ENCODE measurements around the gene P2RX2. TPM values are rescaled to one million over a fixed set of nuclear protein-coding genes. Genes with fewer than 3 reads are reported as not detected.
"Not testable (repeated sequence)": the region's sequence is repeated elsewhere in the genome, so short reads cannot be mapped to it uniquely, and the experiment has no call there.

The P2RX2 gene
- total RNA-seq, 1 experiment from 2014 or later, result 0.17 TPM

DNA sequence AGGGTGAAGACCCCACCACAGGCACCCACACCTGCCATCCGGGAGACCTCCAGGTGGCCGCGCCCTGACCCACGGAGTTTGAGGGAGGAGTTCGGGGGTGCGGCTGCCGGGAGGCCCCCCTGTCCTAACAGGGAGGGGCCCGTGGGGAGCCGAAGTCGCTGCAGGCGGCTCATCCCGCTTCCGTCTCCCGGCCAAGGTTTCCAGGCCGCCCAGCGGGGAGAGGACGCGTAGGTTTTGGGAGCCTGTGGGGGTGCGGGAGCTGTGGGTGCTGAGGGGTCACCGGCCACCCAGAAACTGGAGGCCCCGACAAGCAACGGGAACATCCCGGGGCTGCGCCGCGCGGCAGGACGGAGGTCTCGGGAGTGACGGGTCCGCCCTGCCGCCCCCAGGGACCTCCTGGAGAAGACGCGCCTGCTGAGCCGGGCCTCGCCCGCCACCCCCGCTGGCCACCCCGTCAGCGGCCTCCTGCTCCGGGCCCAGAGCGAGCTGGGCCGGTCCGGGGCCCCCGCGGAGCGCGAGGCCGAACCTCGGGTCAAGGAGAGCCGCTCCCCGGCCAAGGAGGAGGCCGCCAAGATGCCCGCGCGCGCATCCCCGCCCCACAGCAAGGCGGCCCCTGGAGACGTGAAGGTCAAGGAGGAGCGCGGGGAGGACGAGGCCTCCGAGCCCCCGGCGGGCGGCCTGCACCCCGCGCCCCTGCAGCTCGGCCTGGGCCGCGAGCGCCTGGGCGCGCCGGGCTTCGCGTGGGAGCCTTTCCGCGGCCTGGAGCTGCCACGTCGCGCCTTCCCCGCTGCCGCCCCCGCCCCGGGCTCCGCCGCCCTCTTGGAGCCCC is 35.8 kb upstream of the P2RX2 start:
- DNase-seq (ENCODE audit: low spot score), result no peak
- in situ Hi-C loops (cut with HindIII; ENCODE audit: low sequenced_read_pairs), result no loop called here

DNA sequence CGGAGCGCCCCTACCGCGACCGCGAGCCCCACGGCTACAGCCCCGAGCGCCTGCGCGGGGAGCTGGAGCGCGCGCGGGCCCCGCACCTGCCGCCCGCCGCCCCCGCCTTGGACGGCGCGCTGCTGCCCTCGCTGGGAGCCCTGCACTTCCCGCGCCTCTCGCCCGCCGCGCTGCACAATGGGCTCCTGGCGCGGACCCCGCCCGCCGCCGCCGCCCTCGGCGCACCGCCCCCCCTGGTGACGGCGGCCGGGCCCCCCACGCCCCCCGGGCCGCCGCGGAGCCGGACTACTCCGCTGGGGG is 35.2 kb upstream of the P2RX2 start:
- in situ Hi-C loops (cut with HindIII; ENCODE audit: low sequenced_read_pairs), result no loop called here
- no peak for DNase-seq (ENCODE audit: low spot score)

DNA sequence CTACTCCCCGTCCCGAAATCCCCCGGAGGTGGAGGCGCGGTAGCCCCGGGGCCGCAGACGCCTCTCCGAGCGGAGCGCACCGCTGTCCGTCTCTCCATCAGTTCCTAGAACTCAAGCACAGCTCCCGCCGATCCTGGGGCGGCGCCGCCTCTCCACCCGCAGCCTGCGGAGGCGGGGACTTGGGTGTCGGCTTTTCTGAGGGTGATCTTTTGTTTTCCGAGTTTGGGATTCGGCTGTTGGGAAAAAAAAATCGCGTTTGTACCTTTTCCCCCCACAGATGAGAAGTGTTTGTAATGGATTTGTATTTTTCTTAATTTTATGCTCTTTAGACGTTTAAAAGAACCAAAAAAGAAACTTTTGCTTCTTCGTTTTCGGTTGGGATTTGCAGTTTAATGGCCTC is 34.8 kb upstream of the P2RX2 start:
- DNase-seq (ENCODE audit: low spot score), result no peak
- in situ Hi-C loops (cut with HindIII; ENCODE audit: low sequenced_read_pairs), result no loop called here

DNA sequence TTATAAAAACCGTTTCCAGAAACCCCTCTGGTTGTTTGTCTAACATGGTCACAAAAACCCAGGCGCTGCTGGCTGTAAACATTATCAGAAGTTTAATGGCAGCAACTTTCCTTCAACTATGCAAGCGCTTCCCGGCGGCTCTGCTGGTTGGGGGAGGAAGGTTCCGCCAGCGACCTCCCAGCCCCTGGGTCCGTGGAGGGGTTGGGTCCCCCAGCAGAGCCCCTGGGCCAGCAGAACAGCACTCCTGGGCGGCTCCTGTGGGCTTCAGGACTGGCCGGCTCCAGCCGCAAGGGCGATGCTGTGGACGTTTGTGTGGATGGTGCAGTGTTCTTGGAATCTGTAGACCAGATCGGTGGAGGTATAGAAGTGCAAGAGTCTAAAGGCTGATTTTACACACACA is 34.1 kb upstream of the P2RX2 start:
- in situ Hi-C loops (cut with HindIII; ENCODE audit: low sequenced_read_pairs), result no loop called here
- no peak for DNase-seq (ENCODE audit: low spot score)

DNA sequence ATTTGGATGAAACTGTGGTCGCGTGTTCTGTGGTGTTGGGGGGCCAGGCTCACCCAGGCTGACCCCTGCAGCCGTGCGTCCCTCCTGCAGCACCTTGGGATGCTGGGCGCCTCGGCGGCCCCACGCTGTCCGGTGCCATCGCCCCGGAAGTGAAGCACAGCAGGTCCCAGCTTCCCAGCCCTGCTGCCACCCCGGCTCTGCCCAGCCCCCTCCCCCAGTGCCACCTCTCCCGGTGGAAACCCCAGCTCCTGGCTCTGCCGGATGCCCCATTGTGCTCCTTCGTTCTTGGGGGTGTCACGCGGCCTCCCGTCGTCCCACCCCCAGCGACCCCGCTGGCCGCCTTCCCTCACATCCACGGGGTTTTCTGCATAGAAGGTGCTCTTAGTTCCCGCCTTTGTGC is 33.4 kb upstream of the P2RX2 start:
- in situ Hi-C loops (cut with HindIII; ENCODE audit: low sequenced_read_pairs), result no loop called here

DNA sequence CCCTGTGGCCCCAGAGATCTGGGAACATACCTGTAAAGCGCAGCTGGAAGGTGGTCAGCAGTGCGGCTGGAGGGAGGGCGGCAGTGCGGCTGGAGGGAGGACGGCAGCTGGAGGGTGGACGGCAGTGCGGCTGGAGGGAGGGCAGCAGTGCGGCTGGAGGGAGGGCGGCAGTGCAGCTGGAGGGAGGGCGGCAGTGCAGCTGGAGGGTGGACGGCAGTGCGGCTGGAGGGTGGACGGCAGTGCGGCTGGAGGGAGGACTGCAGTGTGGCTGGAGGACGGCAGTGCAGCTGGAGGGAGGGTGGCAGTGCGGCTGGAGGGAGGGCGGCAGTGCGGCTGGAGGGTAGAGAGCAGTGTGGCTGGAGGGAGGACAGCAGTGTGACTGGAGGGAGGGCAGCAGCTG is 31.6 kb upstream of the P2RX2 start:
- in situ Hi-C loops (cut with HindIII; ENCODE audit: low sequenced_read_pairs), result no loop called here
- DNase-seq (ENCODE audit: low spot score), result no peak

More for the DNA sequence above, 33.4 kb upstream of the P2RX2 start:
- DNase-seq (ENCODE audit: low spot score), result no peak

DNA sequence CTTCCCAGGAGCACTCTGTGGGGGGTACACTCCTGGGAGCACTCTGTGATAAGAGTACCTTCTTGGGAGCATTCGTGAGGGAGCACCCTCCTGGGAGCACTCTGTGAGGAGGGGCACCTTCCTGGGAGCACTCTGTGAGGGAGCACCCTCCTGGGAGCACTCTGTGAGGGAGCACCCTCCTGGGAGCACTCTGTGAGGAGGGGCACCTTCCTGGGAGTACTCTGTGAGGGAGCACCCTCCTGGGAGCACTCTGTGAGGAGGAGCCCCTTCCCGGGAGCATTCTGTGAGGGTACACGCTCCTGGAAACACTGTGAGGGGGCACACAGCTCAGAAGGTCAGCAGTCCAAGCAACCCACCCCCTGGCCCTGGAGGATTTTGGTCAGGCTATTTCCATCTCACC is 30.8 kb upstream of the P2RX2 start:
- in situ Hi-C loops (cut with HindIII; ENCODE audit: low sequenced_read_pairs), result no loop called here
- no peak for DNase-seq (ENCODE audit: low spot score)

DNA sequence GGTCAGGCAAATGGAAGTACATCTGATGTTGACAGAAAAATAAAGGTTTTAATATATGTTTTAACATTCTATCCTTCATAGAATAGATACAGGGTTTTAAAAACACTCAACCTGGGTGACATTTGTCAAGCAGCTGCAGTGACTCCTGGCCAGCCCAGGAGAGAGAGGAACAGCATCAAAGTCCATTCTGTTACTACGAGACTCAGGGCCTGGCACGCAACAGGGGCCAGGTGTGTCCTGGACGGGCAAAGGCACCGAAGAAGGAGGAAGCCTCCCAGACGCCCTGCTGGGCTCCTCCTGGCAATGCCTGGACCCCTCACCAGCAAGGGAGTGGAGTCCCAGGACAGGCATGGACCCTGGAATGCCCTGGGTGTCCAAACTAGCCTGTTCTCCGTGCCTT is 30.3 kb upstream of the P2RX2 start:
- in situ Hi-C loops (cut with HindIII; ENCODE audit: low sequenced_read_pairs), result no loop called here
- no peak for DNase-seq (ENCODE audit: low spot score)

DNA sequence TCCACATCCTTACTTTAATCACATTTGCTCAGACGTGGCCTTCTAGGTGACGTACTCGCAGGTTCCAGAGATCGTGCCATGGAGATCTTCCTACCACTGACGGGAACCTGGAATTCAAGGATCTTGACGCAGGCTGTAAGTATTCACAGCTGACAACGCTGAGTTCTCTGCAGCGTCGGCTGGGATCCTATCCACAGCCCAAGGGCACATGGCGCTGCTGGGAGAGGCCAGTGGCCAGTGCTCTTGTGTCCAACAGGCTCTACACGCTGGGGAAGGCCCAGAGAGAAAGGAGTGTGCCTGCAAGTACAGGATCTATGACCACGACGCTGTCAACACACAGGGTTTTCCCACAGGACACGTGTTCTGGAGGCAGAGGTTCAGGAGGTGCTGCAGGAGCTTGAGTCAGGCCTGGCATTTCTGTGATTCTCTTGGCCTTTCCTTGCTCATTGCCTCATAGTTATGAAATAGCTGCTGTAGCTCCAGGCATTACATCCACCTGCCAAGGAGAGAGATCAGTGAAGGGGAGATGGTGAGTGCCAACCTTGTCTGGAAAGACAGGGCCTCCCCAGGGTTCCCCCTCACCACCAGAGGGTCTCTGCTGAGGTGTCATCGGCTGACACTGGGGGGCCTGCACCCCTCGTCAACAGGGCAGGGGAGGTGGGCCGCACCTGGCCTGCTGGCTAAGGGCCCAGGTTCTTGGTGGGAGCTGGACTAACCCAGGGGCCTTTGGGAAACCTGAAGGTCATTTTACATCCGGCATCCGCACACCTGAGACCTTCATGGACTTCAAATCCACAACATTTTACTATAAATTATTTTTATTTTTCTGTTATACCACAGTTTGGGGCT is 29.5 kb upstream of the P2RX2 start:
- DNase-seq (ENCODE audit: low spot score), result no peak
- in situ Hi-C loops (cut with HindIII; ENCODE audit: low sequenced_read_pairs), result no loop called here

DNA sequence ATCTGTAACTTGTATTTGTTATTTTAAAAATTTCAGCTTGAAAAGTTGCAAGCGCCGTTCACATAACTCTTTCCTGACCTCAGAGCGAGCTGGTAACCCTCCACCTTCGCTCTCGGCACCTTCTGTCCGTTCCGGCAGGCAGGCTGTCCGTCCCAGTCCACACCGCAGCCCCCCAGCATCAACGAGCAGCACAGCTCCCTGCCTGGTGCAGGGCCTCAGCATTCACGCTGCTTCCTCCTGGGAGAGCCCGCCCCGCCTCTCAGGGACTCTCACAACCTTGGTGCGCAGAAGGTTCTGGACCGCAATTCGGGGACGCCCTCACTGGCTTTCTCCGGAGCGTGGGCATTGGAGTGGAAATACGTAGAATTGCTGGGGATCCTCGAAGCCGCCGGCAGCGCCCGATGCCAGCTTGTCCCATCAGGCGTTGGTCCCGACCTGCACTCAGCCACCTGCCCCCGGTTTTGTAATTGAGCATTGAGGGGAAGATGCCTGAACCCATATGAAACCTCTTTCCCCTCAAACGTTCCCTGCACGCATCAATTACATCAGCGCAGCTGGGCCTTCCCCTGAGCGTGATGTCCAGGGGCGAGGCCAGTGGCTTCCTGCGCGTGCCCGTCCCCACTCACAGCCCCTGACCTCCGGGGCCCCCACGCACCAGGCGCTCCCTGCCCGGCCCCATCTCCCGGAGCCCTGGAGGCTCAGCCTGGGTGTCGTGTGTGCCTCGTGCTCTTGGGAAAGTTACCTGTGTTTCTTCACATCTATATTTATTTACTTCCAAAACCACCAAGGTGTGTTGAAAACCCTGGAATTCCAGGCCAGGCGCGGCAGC is 27.3 kb upstream of the P2RX2 start:
- in situ Hi-C loops (cut with HindIII; ENCODE audit: low sequenced_read_pairs), result no loop called here
- no peak for DNase-seq (ENCODE audit: low spot score)

DNA sequence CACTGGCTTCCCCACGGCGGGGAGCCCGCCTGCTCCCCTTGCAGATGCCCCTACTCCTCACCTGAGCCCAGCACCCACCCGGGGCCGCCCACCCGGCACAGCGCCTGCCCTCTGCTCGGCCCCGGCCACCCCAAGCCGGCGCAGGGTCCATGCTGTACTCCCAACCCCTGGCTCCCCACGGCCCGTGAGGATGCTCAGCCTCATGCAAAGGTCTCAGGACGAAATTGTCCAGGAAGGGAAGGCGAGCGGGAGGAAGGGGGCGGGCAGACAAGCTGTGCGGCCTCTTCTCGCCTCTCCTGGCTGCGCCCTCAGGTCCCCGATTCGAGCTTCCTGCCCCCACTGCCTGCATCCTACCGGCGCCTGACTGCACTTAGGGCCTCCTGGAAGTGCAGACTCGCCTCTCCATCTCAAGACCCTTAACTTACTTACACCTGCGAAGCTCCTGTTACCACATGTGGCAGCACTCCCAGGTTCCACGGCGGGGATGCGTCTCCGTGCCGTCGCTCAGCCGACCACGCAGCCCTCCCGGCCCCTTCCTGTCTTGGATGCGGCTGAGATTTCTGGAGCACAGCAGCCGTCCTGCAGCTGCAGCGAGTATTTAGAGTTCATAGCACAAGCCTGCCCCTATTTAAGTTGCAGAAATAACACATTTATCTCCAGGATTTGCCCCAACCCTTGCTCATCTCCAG is 26.1 kb upstream of the P2RX2 start:
- in situ Hi-C loops (cut with HindIII; ENCODE audit: low sequenced_read_pairs), result no loop called here
- no peak for DNase-seq (ENCODE audit: low spot score)

DNA sequence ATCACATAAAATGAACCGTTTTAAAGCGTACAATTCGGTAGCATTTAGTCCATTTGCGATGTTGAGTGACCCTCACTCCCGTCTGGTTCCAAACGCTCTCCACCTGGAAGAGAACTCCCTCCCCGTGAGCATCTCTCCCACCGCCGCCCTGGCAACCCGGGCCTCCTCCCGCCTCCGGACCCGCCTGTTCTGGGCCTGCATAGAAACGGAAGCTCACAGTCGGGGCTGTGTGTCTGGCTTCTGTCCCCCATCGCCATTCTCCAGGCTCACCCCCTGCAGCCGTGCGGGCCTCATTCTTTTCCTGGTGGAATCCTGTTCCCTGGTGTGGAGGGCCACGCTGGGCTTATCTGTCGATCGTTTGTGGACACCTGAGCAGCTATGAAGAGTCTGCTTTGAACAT is 25.5 kb upstream of the P2RX2 start:
- no peak for DNase-seq (ENCODE audit: low spot score)
- in situ Hi-C loops (cut with HindIII; ENCODE audit: low sequenced_read_pairs), result no loop called here

DNA sequence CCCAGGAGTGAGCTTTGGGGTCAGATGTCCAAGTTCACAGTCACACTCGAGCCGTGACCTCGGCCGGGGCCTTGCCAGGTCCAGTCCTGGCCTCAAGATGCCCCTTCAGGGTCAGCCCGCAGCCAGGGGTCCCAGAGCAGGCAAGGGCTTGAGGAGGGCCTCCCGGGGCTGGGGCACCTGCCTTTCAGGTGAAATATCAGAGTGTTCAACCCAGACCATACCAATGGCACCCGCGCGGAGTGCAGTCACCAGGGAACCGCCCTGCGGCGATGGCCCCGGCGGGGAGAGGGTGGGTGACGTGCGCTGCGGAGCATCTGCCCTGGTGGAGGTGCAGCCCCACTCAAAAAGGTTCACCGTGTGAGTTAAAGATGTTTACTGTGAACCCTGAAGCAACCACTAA is 25.1 kb upstream of the P2RX2 start:
- in situ Hi-C loops (cut with HindIII; ENCODE audit: low sequenced_read_pairs), result no loop called here
- no peak for DNase-seq (ENCODE audit: low spot score)

DNA sequence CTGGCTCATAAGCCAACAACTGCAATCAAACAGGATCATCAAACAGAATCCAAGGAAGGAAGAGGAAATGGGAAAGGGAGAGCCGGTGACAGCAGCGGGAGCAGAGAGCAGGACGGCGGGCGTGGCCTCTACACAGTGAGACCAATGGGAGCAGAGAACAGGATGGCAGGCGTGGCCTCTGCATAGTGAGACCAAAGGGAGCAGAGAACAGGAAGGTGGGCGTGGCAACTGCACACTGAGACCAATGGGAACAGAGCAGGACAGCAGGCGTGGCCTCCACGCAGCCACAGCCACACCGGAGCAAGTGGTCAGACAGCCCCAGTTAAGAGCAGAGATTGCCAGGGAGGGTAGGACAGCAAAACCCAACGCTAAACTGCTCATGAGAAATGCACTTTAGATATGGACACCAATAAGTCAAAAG is 24.6 kb upstream of the P2RX2 start:
- peak; percentile 99 for DNase-seq (ENCODE audit: low spot score)
- in situ Hi-C loops (cut with HindIII; ENCODE audit: low sequenced_read_pairs), result no loop called here

DNA sequence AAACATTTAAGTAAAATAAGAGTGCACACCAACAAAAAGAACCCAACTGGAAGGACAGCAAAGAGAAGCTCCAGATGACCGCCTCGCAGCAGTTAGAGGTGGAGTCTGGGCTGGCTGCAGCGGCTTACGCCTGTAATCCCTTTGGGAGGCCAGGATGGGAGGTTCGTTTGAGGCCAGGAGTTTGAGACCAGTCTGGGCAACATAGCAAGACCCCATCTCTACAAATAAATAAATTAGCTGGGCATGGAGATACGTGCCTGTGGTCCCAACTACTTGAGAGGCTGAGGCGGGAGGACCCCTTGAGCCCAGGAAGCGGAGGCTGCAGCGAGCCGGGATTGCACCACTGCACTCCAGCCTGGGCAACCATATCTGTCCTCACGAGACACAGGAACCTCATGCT is 23.4 kb upstream of the P2RX2 start:
- DNase-seq (ENCODE audit: low spot score), result no peak
- in situ Hi-C loops (cut with HindIII; ENCODE audit: low sequenced_read_pairs), result no loop called here

DNA sequence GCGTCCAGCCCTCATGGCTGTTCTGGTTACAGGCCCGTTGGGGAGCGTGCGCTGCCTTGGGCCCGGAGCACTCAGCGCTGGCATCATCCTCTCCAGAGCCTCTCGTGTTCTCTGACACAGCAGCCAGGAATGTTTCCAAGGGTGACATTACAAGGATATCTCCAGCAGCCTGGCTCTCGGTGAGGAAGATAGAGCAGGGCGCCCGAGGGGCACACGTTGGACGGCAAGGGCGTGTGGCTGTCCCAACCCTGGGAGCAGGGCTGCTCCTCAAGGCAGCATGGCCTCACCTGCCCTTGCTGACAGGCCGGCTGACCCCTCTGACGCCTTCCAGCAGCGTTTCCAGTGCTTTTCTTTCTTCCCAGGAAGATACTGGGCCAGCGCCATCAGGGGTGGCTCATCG is 22.6 kb upstream of the P2RX2 start:
- in situ Hi-C loops (cut with HindIII; ENCODE audit: low sequenced_read_pairs), result no loop called here
- DNase-seq (ENCODE audit: low spot score), result no peak

DNA sequence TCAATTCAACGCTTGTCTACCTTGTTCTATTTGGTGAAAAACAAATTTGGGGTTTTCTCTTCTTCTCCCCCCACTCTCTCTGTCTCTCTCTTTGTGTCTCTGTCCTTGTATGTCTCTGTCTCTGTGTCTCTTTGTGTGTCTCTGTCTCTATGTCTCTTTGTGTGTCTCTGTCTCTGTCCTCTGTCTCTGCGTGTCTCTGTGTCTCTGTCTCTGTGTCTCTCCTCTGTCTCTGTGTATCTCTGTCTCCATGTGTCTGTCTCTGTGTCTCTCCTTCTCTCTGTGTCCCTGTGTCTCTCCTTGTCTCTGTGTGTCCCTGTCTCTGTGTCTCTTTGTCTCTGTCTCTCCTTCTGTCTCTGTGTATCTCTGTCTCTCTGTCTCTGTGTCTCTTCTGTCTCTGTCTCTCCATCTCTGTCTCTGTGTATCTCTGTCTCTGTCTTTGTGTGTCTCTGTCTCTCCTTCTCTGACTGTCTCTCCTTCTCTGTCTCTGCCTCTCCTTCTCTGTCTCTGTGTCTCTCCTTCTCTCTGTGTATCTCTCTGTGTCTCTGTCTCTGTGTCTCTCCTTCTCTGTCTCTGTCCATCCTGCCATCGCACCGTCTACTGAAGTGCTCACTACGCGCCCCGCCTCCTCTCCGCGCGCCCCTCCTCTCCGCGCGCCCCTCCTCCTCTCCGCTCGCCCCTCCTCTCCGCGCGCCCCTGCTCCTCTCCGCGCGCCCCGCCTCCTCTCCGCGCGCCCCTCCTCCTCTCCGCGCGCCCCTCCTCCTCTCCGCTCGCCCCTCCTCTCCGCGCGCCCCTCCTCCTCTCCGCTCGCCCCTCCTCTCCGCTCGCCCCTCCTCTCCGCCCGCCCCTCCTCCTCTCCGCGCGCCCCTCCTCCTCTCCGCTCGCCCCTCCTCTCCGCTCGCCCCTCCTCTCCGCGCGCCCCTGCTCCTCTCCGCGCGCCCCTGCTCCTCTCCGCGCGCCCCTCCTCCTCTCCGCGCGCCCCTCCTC is 21.0 kb upstream of the P2RX2 start:
- in situ Hi-C loops (cut with HindIII; ENCODE audit: low sequenced_read_pairs), result no loop called here

DNA sequence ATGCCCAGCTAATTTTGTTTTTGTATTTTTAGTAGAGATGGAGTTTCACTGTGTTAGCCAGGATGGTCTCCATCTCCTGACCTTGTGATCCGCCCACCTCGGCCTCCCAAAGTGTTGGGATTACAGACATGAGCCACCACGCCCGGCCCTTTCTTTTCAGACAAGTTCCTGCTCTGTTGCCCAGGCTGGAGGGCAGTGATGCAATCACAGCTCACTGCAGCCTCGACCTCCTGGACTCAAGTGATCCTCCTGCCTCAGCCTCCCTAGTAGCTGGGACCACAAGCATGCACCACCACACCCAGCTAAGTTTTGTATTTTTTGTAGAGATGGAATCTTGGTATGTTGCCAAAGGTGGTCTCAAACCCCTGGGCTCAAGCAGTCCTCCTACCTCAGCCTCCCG is 19.1 kb upstream of the P2RX2 start:
- in situ Hi-C loops (cut with HindIII; ENCODE audit: low sequenced_read_pairs); DNase-seq (ENCODE audit: low spot score): not testable (repeated sequence)

More for the DNA sequence above, 21.0 kb upstream of the P2RX2 start:
- DNase-seq (ENCODE audit: low spot score), result no peak

All from G401 (cell line).